ENCODE results near the gene ZNF536.

The ZNF536 gene

DNA sequence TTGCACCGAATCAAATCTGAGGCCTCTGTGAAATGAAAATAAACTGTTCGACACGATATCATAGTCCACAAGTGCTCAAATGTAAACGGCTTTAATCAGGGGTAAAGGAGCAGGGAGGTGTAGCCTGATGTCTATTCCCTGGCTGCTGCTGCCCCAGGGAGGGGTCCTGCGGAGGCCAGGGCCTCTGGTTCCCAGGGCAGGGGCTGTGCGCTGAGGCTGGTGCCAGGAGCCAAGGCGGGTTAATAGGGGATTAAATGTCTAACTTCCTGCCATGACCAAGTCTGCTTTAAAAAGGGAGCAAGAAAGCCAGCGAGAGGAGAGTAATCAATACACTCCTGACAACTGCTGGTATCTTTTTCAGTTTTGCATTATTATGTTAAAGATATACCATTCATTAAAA, 59.4 kb downstream of the ZNF536 start:
- Histone ChIP-seq H3K27me3 (ENCODE audit: insufficient read depth, poor library complexity, severe bottlenecking) (no peaks in the 10 kb centered on the region), H3K27ac (replicated peaks) (no peak overlapping the region), H3K4me3 (replicated peaks; ENCODE audit: insufficient read depth, low read length) (no peak overlapping the region)
- TF ChIP-seq, protein P1, sequence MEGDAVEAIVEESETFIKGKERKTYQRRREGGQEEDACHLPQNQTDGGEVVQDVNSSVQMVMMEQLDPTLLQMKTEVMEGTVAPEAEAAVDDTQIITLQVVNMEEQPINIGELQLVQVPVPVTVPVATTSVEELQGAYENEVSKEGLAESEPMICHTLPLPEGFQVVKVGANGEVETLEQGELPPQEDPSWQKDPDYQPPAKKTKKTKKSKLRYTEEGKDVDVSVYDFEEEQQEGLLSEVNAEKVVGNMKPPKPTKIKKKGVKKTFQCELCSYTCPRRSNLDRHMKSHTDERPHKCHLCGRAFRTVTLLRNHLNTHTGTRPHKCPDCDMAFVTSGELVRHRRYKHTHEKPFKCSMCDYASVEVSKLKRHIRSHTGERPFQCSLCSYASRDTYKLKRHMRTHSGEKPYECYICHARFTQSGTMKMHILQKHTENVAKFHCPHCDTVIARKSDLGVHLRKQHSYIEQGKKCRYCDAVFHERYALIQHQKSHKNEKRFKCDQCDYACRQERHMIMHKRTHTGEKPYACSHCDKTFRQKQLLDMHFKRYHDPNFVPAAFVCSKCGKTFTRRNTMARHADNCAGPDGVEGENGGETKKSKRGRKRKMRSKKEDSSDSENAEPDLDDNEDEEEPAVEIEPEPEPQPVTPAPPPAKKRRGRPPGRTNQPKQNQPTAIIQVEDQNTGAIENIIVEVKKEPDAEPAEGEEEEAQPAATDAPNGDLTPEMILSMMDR (IDR thresholded peaks at IDR 0.05; ENCODE audit: insufficient read depth, low read length): no peak
- no peak for TF ChIP-seq POLR2AphosphoS5 (IDR thresholded peaks at IDR 0.05; ENCODE audit: low read depth)
- TF ChIP-seq SPI1 (IDR thresholded peaks at IDR 0.05; ENCODE audit: borderline replicate concordance, low read depth): no peak
- TF ChIP-seq GABPA (IDR thresholded peaks at IDR 0.05; ENCODE audit: low read depth): no peak
- TF ChIP-seq, protein P2, sequence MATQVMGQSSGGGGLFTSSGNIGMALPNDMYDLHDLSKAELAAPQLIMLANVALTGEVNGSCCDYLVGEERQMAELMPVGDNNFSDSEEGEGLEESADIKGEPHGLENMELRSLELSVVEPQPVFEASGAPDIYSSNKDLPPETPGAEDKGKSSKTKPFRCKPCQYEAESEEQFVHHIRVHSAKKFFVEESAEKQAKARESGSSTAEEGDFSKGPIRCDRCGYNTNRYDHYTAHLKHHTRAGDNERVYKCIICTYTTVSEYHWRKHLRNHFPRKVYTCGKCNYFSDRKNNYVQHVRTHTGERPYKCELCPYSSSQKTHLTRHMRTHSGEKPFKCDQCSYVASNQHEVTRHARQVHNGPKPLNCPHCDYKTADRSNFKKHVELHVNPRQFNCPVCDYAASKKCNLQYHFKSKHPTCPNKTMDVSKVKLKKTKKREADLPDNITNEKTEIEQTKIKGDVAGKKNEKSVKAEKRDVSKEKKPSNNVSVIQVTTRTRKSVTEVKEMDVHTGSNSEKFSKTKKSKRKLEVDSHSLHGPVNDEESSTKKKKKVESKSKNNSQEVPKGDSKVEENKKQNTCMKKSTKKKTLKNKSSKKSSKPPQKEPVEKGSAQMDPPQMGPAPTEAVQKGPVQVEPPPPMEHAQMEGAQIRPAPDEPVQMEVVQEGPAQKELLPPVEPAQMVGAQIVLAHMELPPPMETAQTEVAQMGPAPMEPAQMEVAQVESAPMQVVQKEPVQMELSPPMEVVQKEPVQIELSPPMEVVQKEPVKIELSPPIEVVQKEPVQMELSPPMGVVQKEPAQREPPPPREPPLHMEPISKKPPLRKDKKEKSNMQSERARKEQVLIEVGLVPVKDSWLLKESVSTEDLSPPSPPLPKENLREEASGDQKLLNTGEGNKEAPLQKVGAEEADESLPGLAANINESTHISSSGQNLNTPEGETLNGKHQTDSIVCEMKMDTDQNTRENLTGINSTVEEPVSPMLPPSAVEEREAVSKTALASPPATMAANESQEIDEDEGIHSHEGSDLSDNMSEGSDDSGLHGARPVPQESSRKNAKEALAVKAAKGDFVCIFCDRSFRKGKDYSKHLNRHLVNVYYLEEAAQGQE (IDR thresholded peaks at IDR 0.05; ENCODE audit: insufficient replicate concordance, low read depth): no peak
- DNase-seq (ENCODE audit: low read depth in 1 of 2, low spot score in 1 of 2): no peak

DNA sequence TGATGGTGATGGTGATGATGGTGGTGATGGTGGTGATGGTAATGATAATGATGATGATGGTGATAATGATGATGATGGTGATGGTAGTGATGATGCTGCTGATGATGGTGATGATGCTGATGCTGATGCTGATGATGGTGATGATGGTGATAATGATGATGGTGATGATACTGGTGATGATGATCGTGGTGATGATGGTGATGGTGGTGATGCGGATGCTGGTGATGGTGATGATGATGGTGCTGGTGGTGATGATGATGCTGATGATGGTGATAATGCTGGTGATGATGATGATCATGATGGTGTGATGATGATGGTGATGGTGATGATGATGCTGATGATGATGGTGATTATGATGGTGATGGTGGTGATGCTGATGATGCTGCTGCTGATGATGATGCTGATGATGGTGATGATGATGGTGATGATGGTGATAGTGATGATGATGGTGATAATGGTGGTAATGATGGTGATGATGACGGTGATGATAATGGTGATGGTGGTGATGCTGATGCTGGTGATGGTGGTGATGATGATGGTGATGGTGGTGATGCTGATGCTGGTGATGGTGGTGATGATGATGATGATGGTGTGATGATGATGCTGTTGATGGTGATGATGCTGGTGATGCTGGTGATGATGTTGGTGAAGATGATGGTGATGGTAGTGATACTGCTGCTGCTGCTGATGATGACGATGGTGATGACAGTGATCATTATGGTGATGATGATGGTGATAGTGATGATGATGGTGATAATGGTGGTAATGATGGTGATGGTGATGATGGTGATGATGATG, 62.8 kb downstream of the ZNF536 start:
- no peak overlapping the region for H3K27ac ChIP-seq (replicated peaks)
- no peak for DNase-seq (ENCODE audit: low read depth in 1 of 2, low spot score in 1 of 2)
- TF ChIP-seq POLR2AphosphoS5 (IDR thresholded peaks at IDR 0.05; ENCODE audit: low read depth): no peak
- no peak for TF ChIP-seq SPI1 (IDR thresholded peaks at IDR 0.05; ENCODE audit: borderline replicate concordance, low read depth)
- TF ChIP-seq, protein P1 (IDR thresholded peaks at IDR 0.05; ENCODE audit: insufficient read depth, low read length): no peak
- TF ChIP-seq, protein P2 (IDR thresholded peaks at IDR 0.05; ENCODE audit: insufficient replicate concordance, low read depth): no peak
- no peak for TF ChIP-seq GABPA (IDR thresholded peaks at IDR 0.05; ENCODE audit: low read depth)
- H3K4me3 ChIP-seq (replicated peaks; ENCODE audit: insufficient read depth, low read length): no peak overlapping the region
- H3K27me3 ChIP-seq (ENCODE audit: insufficient read depth, poor library complexity, severe bottlenecking): no peaks in the 10 kb centered on the region

DNA sequence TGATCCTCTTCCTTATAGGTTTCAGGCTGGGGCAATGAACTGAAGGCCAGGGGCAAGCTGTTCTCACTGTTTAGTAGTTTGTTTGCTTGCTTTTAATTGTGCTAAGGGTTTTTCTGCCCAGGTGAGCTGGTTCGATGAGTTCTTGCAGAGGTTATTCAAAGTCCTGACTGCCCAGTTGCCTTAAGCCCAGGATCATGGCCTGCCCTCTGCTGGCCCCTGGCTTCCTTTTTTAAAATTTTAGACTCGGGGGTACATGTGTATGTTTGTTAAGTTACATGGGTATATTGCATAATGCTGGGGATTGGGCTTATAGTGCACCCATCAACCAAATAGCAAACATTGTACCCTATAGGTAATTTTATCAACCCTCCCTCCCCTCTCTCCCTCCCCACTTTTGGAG, 65.7 kb downstream of the ZNF536 start:
- Histone ChIP-seq H3K4me3 (replicated peaks; ENCODE audit: insufficient read depth, low read length) (no peak overlapping the region), H3K27me3 (ENCODE audit: insufficient read depth, poor library complexity, severe bottlenecking) (no peaks in the 10 kb centered on the region), H3K27ac (replicated peaks) (no peak overlapping the region)
- no peak for DNase-seq (ENCODE audit: low read depth in 1 of 2, low spot score in 1 of 2)
- TF ChIP-seq, protein P1 (IDR thresholded peaks at IDR 0.05; ENCODE audit: insufficient read depth, low read length): no peak
- TF ChIP-seq SPI1 (IDR thresholded peaks at IDR 0.05; ENCODE audit: borderline replicate concordance, low read depth) (no peak), GABPA (IDR thresholded peaks at IDR 0.05; ENCODE audit: low read depth) (no peak), POLR2AphosphoS5 (IDR thresholded peaks at IDR 0.05; ENCODE audit: low read depth) (no peak)
- TF ChIP-seq, protein P2 (IDR thresholded peaks at IDR 0.05; ENCODE audit: insufficient replicate concordance, low read depth): no peak

Measured in HL-60 (cell line).